ENCODE results near the gene CCNE1. TPM values are rescaled to one million over a fixed set of nuclear protein-coding genes. Genes with fewer than 3 reads are reported as not detected.
A peak's percentile ranks its signal among the peaks of the same experiment; 100 is the strongest.
"Not testable (repeated sequence)": the region's sequence is repeated elsewhere in the genome, so short reads cannot be mapped to it uniquely, and the experiment has no call there.

CCNE1 gene
- total RNA-seq, 1 donor from 2014 or later: 16.5 TPM

- no peak overlapping the region for H3K27ac Mint-ChIP-seq
- no peaks in the 10 kb centered on the region for H3K27me3 Mint-ChIP-seq
- no peak for TF ChIP-seq CTCF (IDR thresholded peaks at IDR 0.05; ENCODE audit: unreplicated experiment)
- H3K9me3 Mint-ChIP-seq (ENCODE audit: low read depth): no peaks in the 10 kb centered on the region
- no peak for DNase-seq (ENCODE audit: low spot score, unreplicated experiment)
- H3K4me1 Mint-ChIP-seq (ENCODE audit: low read depth): peaks cover 2% of the 10 kb centered on the region
- H3K36me3 Mint-ChIP-seq (ENCODE audit: insufficient read depth): peaks cover 13% of the 10 kb centered on the region
- no peak overlapping the region for H3K4me3 Mint-ChIP-seq (ENCODE audit: low read depth)
These were observed 7.5 kb downstream of the CCNE1 start for GRCh38 chr19:29819300-29819699.

GRCh38 chr19:29819986-29820385, 8.2 kb downstream of the CCNE1 start:
- DNase-seq (ENCODE audit: low spot score, unreplicated experiment): no peak
- Mint-ChIP-seq H3K4me3 (ENCODE audit: low read depth) (no peak overlapping the region), H3K27ac (no peak overlapping the region), H3K4me1 (ENCODE audit: low read depth) (peaks cover 2% of the 10 kb centered on the region), H3K27me3 (no peaks in the 10 kb centered on the region), H3K36me3 (ENCODE audit: insufficient read depth) (peaks cover 13% of the 10 kb centered on the region), H3K9me3 (ENCODE audit: low read depth) (no peaks in the 10 kb centered on the region)
- TF ChIP-seq CTCF (IDR thresholded peaks at IDR 0.05; ENCODE audit: unreplicated experiment): no peak

GRCh38 chr19:29823581-29824330, 12.0 kb downstream of the CCNE1 start:
- Mint-ChIP-seq H3K36me3 (ENCODE audit: insufficient read depth) (peaks cover 10% of the 10 kb centered on the region), H3K4me3 (ENCODE audit: low read depth) (no peak overlapping the region), H3K4me1 (ENCODE audit: low read depth) (no peaks in the 10 kb centered on the region), H3K27ac (no peak overlapping the region), H3K27me3 (no peaks in the 10 kb centered on the region), H3K9me3 (ENCODE audit: low read depth) (no peaks in the 10 kb centered on the region)
- TF ChIP-seq CTCF (IDR thresholded peaks at IDR 0.05; ENCODE audit: unreplicated experiment): no peak
- no peak for DNase-seq (ENCODE audit: low spot score, unreplicated experiment)

GRCh38 chr19:29825263-29825662, 13.5 kb downstream of the CCNE1 start:
- not testable (repeated sequence) for H3K27me3 Mint-ChIP-seq; H3K9me3 Mint-ChIP-seq (ENCODE audit: low read depth); H3K27ac Mint-ChIP-seq; H3K4me1 Mint-ChIP-seq (ENCODE audit: low read depth); DNase-seq (ENCODE audit: low spot score, unreplicated experiment); H3K36me3 Mint-ChIP-seq (ENCODE audit: insufficient read depth); H3K4me3 Mint-ChIP-seq (ENCODE audit: low read depth)

- Mint-ChIP-seq H3K27ac (peak overlapping the region; percentile 70), H3K4me3 (ENCODE audit: low read depth) (no peak overlapping the region), H3K36me3 (ENCODE audit: insufficient read depth) (no peaks in the 10 kb centered on the region), H3K9me3 (ENCODE audit: low read depth) (no peaks in the 10 kb centered on the region), H3K27me3 (peaks cover 16% of the 10 kb centered on the region), H3K4me1 (ENCODE audit: low read depth) (no peaks in the 10 kb centered on the region)
- DNase-seq (ENCODE audit: low spot score, unreplicated experiment): no peak
- TF ChIP-seq CTCF (IDR thresholded peaks at IDR 0.05; ENCODE audit: unreplicated experiment): no peak
These were observed 19.3 kb downstream of the CCNE1 start for GRCh38 chr19:29831041-29831548.

- no peak for DNase-seq (ENCODE audit: low spot score, unreplicated experiment)
- Mint-ChIP-seq H3K36me3 (ENCODE audit: insufficient read depth) (no peaks in the 10 kb centered on the region), H3K27ac (no peak overlapping the region), H3K4me3 (ENCODE audit: low read depth) (no peak overlapping the region), H3K4me1 (ENCODE audit: low read depth) (no peaks in the 10 kb centered on the region), H3K27me3 (peaks cover 16% of the 10 kb centered on the region), H3K9me3 (ENCODE audit: low read depth) (no peaks in the 10 kb centered on the region)
- TF ChIP-seq CTCF (IDR thresholded peaks at IDR 0.05; ENCODE audit: unreplicated experiment): no peak
These were observed 19.9 kb downstream of the CCNE1 start for GRCh38 chr19:29831686-29832085.

All from progenitor cell of endocrine pancreas (in vitro differentiated cells).